Stimulated activated naive CD8-positive, alpha-beta T cell treated with anti-CD3 and anti-CD28 coated beads, Interleukin-15, Interleukin-2, amounts not matched to agents 100 ng/mL and 50 ng/mL, for 24 hours (primary cell): Measurements from ENCODE around the gene CUBN.

ENCODE experiments used
- H3K27ac Mint-ChIP-seq: one replicate; pipeline ENCODE4 v1.8.0; 2021; ENCODE audit warnings: mild to moderate bottlenecking, mixed read lengths
- H3K27me3 Mint-ChIP-seq: one replicate; pipeline ENCODE4 v1.8.0; 2021; ENCODE audit warnings: mixed read lengths
- H3K36me3 Mint-ChIP-seq: one replicate; pipeline ENCODE4 v1.8.0; 2021; ENCODE audit warnings: low read depth, mixed read lengths
- H3K4me1 Mint-ChIP-seq: one replicate; pipeline ENCODE4 v1.8.0; 2021; ENCODE audit warnings: low read depth, mixed read lengths
- H3K4me3 Mint-ChIP-seq: one replicate; pipeline ENCODE4 v1.8.0; 2021; ENCODE audit warnings: mild to moderate bottlenecking, mixed read lengths
- H3K9me3 Mint-ChIP-seq: one replicate; pipeline ENCODE4 v1.8.0; 2021; ENCODE audit warnings: mixed read lengths

CUBN gene

GRCh38 chr10:16866541-16867275 lies 262.9 kb downstream of the CUBN start:
- Mint-ChIP-seq H3K36me3 (peaks cover 4% of the 10 kb centered on the region), H3K9me3 (no peaks in the 10 kb centered on the region), H3K4me1 (no peaks in the 10 kb centered on the region), H3K27me3 (no peaks in the 10 kb centered on the region), H3K27ac (no peak overlapping the region), H3K4me3 (no peak overlapping the region)

GRCh38 chr10:16865766-16866165 lies 263.8 kb downstream of the CUBN start:
- Mint-ChIP-seq H3K27me3 (no peaks in the 10 kb centered on the region), H3K36me3 (peaks cover 7% of the 10 kb centered on the region), H3K4me3 (no peak overlapping the region), H3K27ac (no peak overlapping the region), H3K4me1 (no peaks in the 10 kb centered on the region), H3K9me3 (no peaks in the 10 kb centered on the region)

- Mint-ChIP-seq H3K9me3 (no peaks in the 10 kb centered on the region), H3K27me3 (no peaks in the 10 kb centered on the region), H3K36me3 (peaks cover 7% of the 10 kb centered on the region), H3K27ac (no peak overlapping the region), H3K4me3 (no peak overlapping the region), H3K4me1 (no peaks in the 10 kb centered on the region)
Measured at GRCh38 chr10:16863766-16864165, 265.8 kb downstream of the CUBN start.

GRCh38 chr10:16857419-16857818 lies 272.2 kb downstream of the CUBN start:
- no peaks in the 10 kb centered on the region for H3K9me3 Mint-ChIP-seq
- no peak overlapping the region for H3K4me3 Mint-ChIP-seq
- H3K36me3 Mint-ChIP-seq: peaks cover 3% of the 10 kb centered on the region
- no peaks in the 10 kb centered on the region for H3K27me3 Mint-ChIP-seq
- no peaks in the 10 kb centered on the region for H3K4me1 Mint-ChIP-seq
- no peak overlapping the region for H3K27ac Mint-ChIP-seq

- Mint-ChIP-seq H3K4me1 (no peaks in the 10 kb centered on the region), H3K9me3 (no peaks in the 10 kb centered on the region), H3K4me3 (no peak overlapping the region), H3K27ac (no peak overlapping the region), H3K36me3 (peaks cover 3% of the 10 kb centered on the region), H3K27me3 (no peaks in the 10 kb centered on the region)
Measured at GRCh38 chr10:16856567-16856966, 273.0 kb downstream of the CUBN start.

GRCh38 chr10:16856092-16856491 lies 273.5 kb downstream of the CUBN start:
- Mint-ChIP-seq H3K36me3 (no peaks in the 10 kb centered on the region), H3K27me3 (no peaks in the 10 kb centered on the region), H3K4me3 (no peak overlapping the region), H3K4me1 (no peaks in the 10 kb centered on the region), H3K9me3 (no peaks in the 10 kb centered on the region), H3K27ac (no peak overlapping the region)

- Mint-ChIP-seq H3K4me3 (no peak overlapping the region), H3K27ac (no peak overlapping the region), H3K36me3 (no peaks in the 10 kb centered on the region), H3K9me3 (no peaks in the 10 kb centered on the region), H3K4me1 (no peaks in the 10 kb centered on the region), H3K27me3 (no peaks in the 10 kb centered on the region)
Measured at GRCh38 chr10:16854623-16855022, 275.0 kb downstream of the CUBN start.

GRCh38 chr10:16853809-16854208 lies 275.8 kb downstream of the CUBN start:
- no peak overlapping the region for H3K4me3 Mint-ChIP-seq
- H3K4me1 Mint-ChIP-seq: no peaks in the 10 kb centered on the region
- H3K9me3 Mint-ChIP-seq: no peaks in the 10 kb centered on the region
- no peak overlapping the region for H3K27ac Mint-ChIP-seq
- H3K27me3 Mint-ChIP-seq: no peaks in the 10 kb centered on the region
- no peaks in the 10 kb centered on the region for H3K36me3 Mint-ChIP-seq

GRCh38 chr10:16853201-16853600 lies 276.4 kb downstream of the CUBN start:
- no peak overlapping the region for H3K27ac Mint-ChIP-seq
- no peaks in the 10 kb centered on the region for H3K36me3 Mint-ChIP-seq

GRCh38 chr10:16852624-16853023 lies 277.0 kb downstream of the CUBN start:
- H3K4me3 Mint-ChIP-seq: no peak overlapping the region
- H3K9me3 Mint-ChIP-seq: no peaks in the 10 kb centered on the region
- H3K4me1 Mint-ChIP-seq: no peaks in the 10 kb centered on the region
- H3K27ac Mint-ChIP-seq: no peak overlapping the region
- no peaks in the 10 kb centered on the region for H3K36me3 Mint-ChIP-seq
- no peaks in the 10 kb centered on the region for H3K27me3 Mint-ChIP-seq

More at GRCh38 chr10:16853201-16853600, 276.4 kb downstream of the CUBN start:
- H3K4me3 Mint-ChIP-seq: no peak overlapping the region
- H3K27me3 Mint-ChIP-seq: no peaks in the 10 kb centered on the region
- H3K9me3 Mint-ChIP-seq: no peaks in the 10 kb centered on the region
- no peaks in the 10 kb centered on the region for H3K4me1 Mint-ChIP-seq

- no peaks in the 10 kb centered on the region for H3K4me1 Mint-ChIP-seq
- H3K36me3 Mint-ChIP-seq: no peaks in the 10 kb centered on the region
- H3K4me3 Mint-ChIP-seq: no peak overlapping the region
- H3K9me3 Mint-ChIP-seq: no peaks in the 10 kb centered on the region
- H3K27ac Mint-ChIP-seq: no peak overlapping the region
- no peaks in the 10 kb centered on the region for H3K27me3 Mint-ChIP-seq
Measured at GRCh38 chr10:16848562-16849154, 281.0 kb downstream of the CUBN start.

- Mint-ChIP-seq H3K27ac (no peak overlapping the region), H3K36me3 (no peaks in the 10 kb centered on the region), H3K4me1 (no peaks in the 10 kb centered on the region), H3K4me3 (no peak overlapping the region), H3K27me3 (no peaks in the 10 kb centered on the region), H3K9me3 (no peaks in the 10 kb centered on the region)
Measured at GRCh38 chr10:16847644-16848043, 282.0 kb downstream of the CUBN start.

- no peaks in the 10 kb centered on the region for H3K27me3 Mint-ChIP-seq
- no peak overlapping the region for H3K27ac Mint-ChIP-seq
- no peaks in the 10 kb centered on the region for H3K9me3 Mint-ChIP-seq
- H3K4me1 Mint-ChIP-seq: no peaks in the 10 kb centered on the region
- H3K36me3 Mint-ChIP-seq: no peaks in the 10 kb centered on the region
- H3K4me3 Mint-ChIP-seq: no peak overlapping the region
Measured at GRCh38 chr10:16845248-16845647, 284.4 kb downstream of the CUBN start.

- Mint-ChIP-seq H3K4me3 (no peak overlapping the region), H3K27me3 (no peaks in the 10 kb centered on the region), H3K4me1 (no peaks in the 10 kb centered on the region), H3K27ac (no peak overlapping the region), H3K36me3 (no peaks in the 10 kb centered on the region), H3K9me3 (no peaks in the 10 kb centered on the region)
Measured at GRCh38 chr10:16843252-16843870, 286.2 kb downstream of the CUBN start.

GRCh38 chr10:16835228-16835627 lies 294.4 kb downstream of the CUBN start:
- Mint-ChIP-seq H3K4me1 (peaks cover 4% of the 10 kb centered on the region), H3K9me3 (no peaks in the 10 kb centered on the region), H3K36me3 (no peaks in the 10 kb centered on the region), H3K27ac (no peak overlapping the region), H3K27me3 (no peaks in the 10 kb centered on the region), H3K4me3 (peak overlapping the region; percentile 52)
